AG04450 (cell line): Measurements from ENCODE around the gene MXD1. TPM values are rescaled to one million over a fixed set of nuclear protein-coding genes. Genes with fewer than 3 reads are reported as not detected.

Experiments
- CTCF ChIA-PET: fragments of 300-600, 350-600 bp; formaldehyde crosslinking; extraction: SDS; loops from one replicate; lab custom pipeline; 2022; ENCODE audit warnings: antibody characterized with exemption, inconsistent platforms; lab: Charles Lee
- POLR2A ChIA-PET: fragments of 350-600 bp; formaldehyde crosslinking; extraction: SDS; loops from one replicate; lab custom pipeline; 2021; ENCODE audit warnings: antibody characterized with exemption, inconsistent platforms; lab: Yijun Ruan, JAX
- DNase-seq: peaks from one replicate; pipeline ENCODE4 v3.0.0-alpha.2; 2011; ENCODE audit warnings: low read depth, low spot score
- H3K27ac ChIP-seq: one replicate; pipeline ENCODE4 v1.5.1; 2012; ENCODE audit warnings: low read depth, low read length, control low read depth
- H3K27me3 ChIP-seq: one replicate; pipeline ENCODE4 v1.6.0; 2012; ENCODE audit warnings: low read length; ENCODE audit not compliant: control insufficient read depth, insufficient read depth
- H3K4me3 ChIP-seq: 2 replicates; pipeline ENCODE4 v1.5.1; 2011; ENCODE audit warnings: mild to moderate bottlenecking, low read depth, low read length, control low read depth
- H3K9me3 ChIP-seq: 2 replicates; pipeline ENCODE4 v1.5.1; 2012; ENCODE audit warnings: low read length; ENCODE audit not compliant: control insufficient read depth, insufficient read depth
- CTCF ChIP-seq: IDR thresholded peaks from 2 replicates; pipeline ENCODE4 v1.5.1; 2011; ENCODE audit warnings: low read depth, low read length, control low read depth, inconsistent platforms
- polyA plus RNA-seq: library from polyadenylated mRNA; depleted of rRNA; stranded (reverse); fragments of >200 nt; gene quantifications from 2 replicates; pipeline ENCODE4 v1.2.3, GENCODE V29; 2011

The MXD1 gene
- polyA plus RNA-seq, 1 experiment, result 9.8 TPM

GRCh38 chr2:69965756-69966445 lies 51.0 kb downstream of the MXD1 start:
- POLR2A ChIA-PET, result no interaction called here
- Histone ChIP-seq H3K27ac (no peak overlapping the region), H3K4me3 (no peak overlapping the region), H3K27me3 (peaks cover 6% of the 10 kb centered on the region), H3K9me3 (no peaks in the 10 kb centered on the region; the same call in 1 of the 2 replicates)
- no peak for DNase-seq
- TF ChIP-seq CTCF, result no peak
- CTCF ChIA-PET, result no interaction called here

GRCh38 chr2:69966496-69966895 lies 51.6 kb downstream of the MXD1 start:
- CTCF ChIA-PET, result no interaction called here
- Histone ChIP-seq H3K9me3 (no peaks in the 10 kb centered on the region; the same call in 1 of the 2 replicates), H3K27ac (no peak overlapping the region), H3K27me3 (peaks cover 6% of the 10 kb centered on the region), H3K4me3 (no peak overlapping the region)
- DNase-seq, result no peak
- POLR2A ChIA-PET, result no interaction called here
- no peak for TF ChIP-seq CTCF

GRCh38 chr2:69968609-69969008 lies 53.7 kb downstream of the MXD1 start:
- ChIA-PET CTCF (no interaction called here), POLR2A (interaction anchor here (0.6 kb wide), 1 partner anchor 97 kb away, joined by 11 read pairs; no protein-coding TSS in a partner anchor)
- no peak for DNase-seq
- Histone ChIP-seq H3K27ac (no peak overlapping the region), H3K9me3 (no peaks in the 10 kb centered on the region), H3K27me3 (peaks cover 4% of the 10 kb centered on the region), H3K4me3 (no peak overlapping the region)
- TF ChIP-seq CTCF, result no peak

GRCh38 chr2:69969126-69969983 lies 54.4 kb downstream of the MXD1 start:
- no peaks in the 10 kb centered on the region for H3K9me3 ChIP-seq
- no peak for DNase-seq
- ChIA-PET POLR2A (no interaction called here), CTCF (no interaction called here)
- no peak overlapping the region for H3K27ac ChIP-seq
- no peak for TF ChIP-seq CTCF
- no peak overlapping the region for H3K4me3 ChIP-seq
- H3K27me3 ChIP-seq, result peaks cover 4% of the 10 kb centered on the region

GRCh38 chr2:69969991-69970390 lies 55.1 kb downstream of the MXD1 start:
- POLR2A ChIA-PET, result no interaction called here
- no peak for TF ChIP-seq CTCF
- Histone ChIP-seq H3K27me3 (peaks cover 4% of the 10 kb centered on the region), H3K4me3 (no peak overlapping the region), H3K9me3 (no peaks in the 10 kb centered on the region), H3K27ac (no peak overlapping the region)
- DNase-seq, result no peak
- CTCF ChIA-PET, result no interaction called here
